Mesothelial cell of epicardium (in vitro differentiated cells): ENCODE results near the gene ADCY2. TPM values are rescaled to one million over a fixed set of nuclear protein-coding genes. Genes with fewer than 3 reads are reported as not detected.

Experiments
- DNase-seq, 2 experiments: peaks; one replicate each; pipeline ENCODE4 v3.0.0; 2021; ENCODE audit warnings: low spot score in 2 of 2; ENCODE audit not compliant: unreplicated experiment in 2 of 2
- H3K27ac Mint-ChIP-seq: 2 replicates; pipeline ENCODE4 v1.8.0; 2021; ENCODE audit warnings: mixed read lengths
- H3K27me3 Mint-ChIP-seq: 2 replicates; pipeline ENCODE4 v1.8.0; 2021; ENCODE audit warnings: low read depth, mixed read lengths
- H3K36me3 Mint-ChIP-seq: 2 replicates; pipeline ENCODE4 v1.8.0; 2021; ENCODE audit warnings: mixed read lengths
- H3K4me1 Mint-ChIP-seq: 2 replicates; pipeline ENCODE4 v1.8.0; 2021; ENCODE audit warnings: mixed read lengths
- H3K4me3 Mint-ChIP-seq: 2 replicates; pipeline ENCODE4 v1.8.0; 2021; ENCODE audit warnings: mild to moderate bottlenecking, moderate library complexity, mixed read lengths
- H3K9me3 Mint-ChIP-seq: 2 replicates; pipeline ENCODE4 v1.8.0; 2021; ENCODE audit warnings: mixed read lengths
- CTCF ChIP-seq: fragments of 200-600 bp; sonication (generic); IDR thresholded peaks from one replicate; pipeline ENCODE4 v1.5.0; 2021; ENCODE audit warnings: antibody characterized with exemption; ENCODE audit not compliant: unreplicated experiment
- total RNA-seq: library from RNA; stranded (reverse); gene quantifications from 3 replicates; pipeline ENCODE4 v1.2.1, GENCODE V29; 2021

Gene ADCY2
- total RNA-seq, 1 donor from 2014 or later: 3.0 TPM

GRCh38 chr5:7811715-7812114, 415.8 kb downstream of the ADCY2 start:
- no peaks in the 10 kb centered on the region for H3K36me3 Mint-ChIP-seq
- TF ChIP-seq CTCF: no peak
- H3K4me1 Mint-ChIP-seq: peaks cover 16% of the 10 kb centered on the region
- no peaks in the 10 kb centered on the region for H3K9me3 Mint-ChIP-seq
- H3K4me3 Mint-ChIP-seq: no peak overlapping the region
- H3K27ac Mint-ChIP-seq: no peak overlapping the region
- DNase-seq: no peak
- H3K27me3 Mint-ChIP-seq: peaks cover 23% of the 10 kb centered on the region

DNA sequence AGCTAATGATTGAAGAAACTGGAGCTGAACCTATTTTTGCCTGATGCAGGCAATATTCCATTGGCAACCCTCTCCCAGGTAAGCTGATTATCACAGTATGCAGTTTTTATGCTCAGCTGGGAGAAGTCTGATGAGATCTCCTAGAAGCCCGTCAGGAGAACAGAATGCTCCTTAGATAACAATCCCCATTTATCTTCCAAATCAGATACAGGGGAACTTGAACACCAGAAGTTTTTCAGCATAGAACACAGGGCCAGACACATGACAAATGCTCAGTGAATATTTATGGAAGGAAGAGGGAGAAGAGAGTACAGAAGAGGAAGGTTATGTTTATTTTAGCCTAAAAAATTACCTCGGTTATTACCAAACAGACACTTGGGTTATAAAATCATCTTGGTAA, 417.1 kb downstream of the ADCY2 start:
- no peak for TF ChIP-seq CTCF
- peaks cover 15% of the 10 kb centered on the region for H3K27me3 Mint-ChIP-seq
- no peaks in the 10 kb centered on the region for H3K9me3 Mint-ChIP-seq
- H3K27ac Mint-ChIP-seq: no peak overlapping the region
- no peak for DNase-seq
- H3K36me3 Mint-ChIP-seq: no peaks in the 10 kb centered on the region
- no peak overlapping the region for H3K4me3 Mint-ChIP-seq
- peaks cover 16% of the 10 kb centered on the region for H3K4me1 Mint-ChIP-seq

GRCh38 chr5:7813576-7813975, 417.6 kb downstream of the ADCY2 start:
- Mint-ChIP-seq H3K4me1 (peaks cover 16% of the 10 kb centered on the region), H3K27ac (no peak overlapping the region)

GRCh38 chr5:7814816-7815215, 418.9 kb downstream of the ADCY2 start:
- Mint-ChIP-seq H3K27ac (no peak overlapping the region), H3K36me3 (no peaks in the 10 kb centered on the region), H3K4me3 (no peak overlapping the region), H3K9me3 (no peaks in the 10 kb centered on the region), H3K4me1 (peaks cover 16% of the 10 kb centered on the region), H3K27me3 (peaks cover 11% of the 10 kb centered on the region)
- TF ChIP-seq CTCF: no peak
- DNase-seq: no peak

More at GRCh38 chr5:7813576-7813975, 417.6 kb downstream of the ADCY2 start:
- Mint-ChIP-seq H3K4me3 (no peak overlapping the region), H3K27me3 (peaks cover 14% of the 10 kb centered on the region), H3K36me3 (no peaks in the 10 kb centered on the region), H3K9me3 (no peaks in the 10 kb centered on the region)
- DNase-seq: no peak
- TF ChIP-seq CTCF: no peak

GRCh38 chr5:7815892-7816534, 420.1 kb downstream of the ADCY2 start:
- H3K9me3 Mint-ChIP-seq: no peaks in the 10 kb centered on the region
- H3K36me3 Mint-ChIP-seq: no peaks in the 10 kb centered on the region
- peaks cover 16% of the 10 kb centered on the region for H3K4me1 Mint-ChIP-seq
- no peak overlapping the region for H3K4me3 Mint-ChIP-seq
- peak; percentile 73 for TF ChIP-seq CTCF
- peaks cover 5% of the 10 kb centered on the region for H3K27me3 Mint-ChIP-seq
- DNase-seq: peak; percentile 55 to 87
- H3K27ac Mint-ChIP-seq: no peak overlapping the region

- TF ChIP-seq CTCF: no peak
- no peak overlapping the region for H3K27ac Mint-ChIP-seq
- no peak overlapping the region for H3K4me3 Mint-ChIP-seq
- no peak for DNase-seq
- H3K9me3 Mint-ChIP-seq: no peaks in the 10 kb centered on the region
- H3K36me3 Mint-ChIP-seq: no peaks in the 10 kb centered on the region
- peaks cover 16% of the 10 kb centered on the region for H3K4me1 Mint-ChIP-seq
- H3K27me3 Mint-ChIP-seq: peaks cover 6% of the 10 kb centered on the region
Observed at GRCh38 chr5:7816535-7816901, 420.6 kb downstream of the ADCY2 start.
